ENCODE results near the gene STXBP3. TPM values are rescaled to one million over a fixed set of nuclear protein-coding genes. Genes with fewer than 3 reads are reported as not detected.
A peak's percentile ranks its signal among the peaks of the same experiment; 100 is the strongest.

STXBP3 gene
- total RNA-seq, 1 experiment from 2014 or later = 34.1 TPM

DNA sequence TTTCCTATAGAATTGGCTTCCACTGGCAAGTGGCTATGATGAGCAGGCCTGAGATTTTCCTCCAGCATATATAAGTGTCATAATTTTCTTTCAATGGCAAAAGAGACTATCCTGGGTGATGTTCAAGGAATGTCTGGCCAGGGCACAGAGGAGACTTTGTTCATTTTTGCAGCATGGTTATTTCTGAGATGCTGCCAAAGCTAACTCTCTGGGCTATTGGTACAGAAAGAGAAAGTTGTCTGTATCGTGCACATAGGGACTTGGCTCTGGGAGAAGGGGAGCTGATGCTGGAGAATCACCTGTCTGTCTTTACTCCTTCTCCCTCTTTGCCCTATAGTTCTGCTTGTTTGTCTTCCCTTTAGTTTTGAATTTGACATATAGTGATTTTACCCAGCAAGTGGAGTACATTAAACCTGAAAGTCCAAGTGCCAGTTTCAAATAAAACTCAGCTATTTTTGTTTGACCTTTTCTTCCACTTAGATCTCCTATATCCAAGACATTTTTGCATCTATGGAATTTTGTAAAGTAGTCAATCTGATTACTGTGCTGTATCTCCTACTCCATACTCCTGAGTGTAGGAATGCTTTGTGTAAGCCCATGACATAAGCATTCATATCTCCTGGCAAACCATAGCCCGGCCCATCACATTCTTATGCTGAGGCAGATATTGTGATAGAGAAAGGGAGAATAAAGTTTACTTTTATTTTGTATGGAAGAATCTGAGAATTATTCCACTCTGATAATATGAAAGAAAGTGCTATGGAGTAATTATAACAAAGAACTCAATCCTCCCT is 29.8 kb upstream of the STXBP3 start:
- Histone ChIP-seq H3K27ac (ENCODE audit: insufficient read length, low read depth, low read length) (no peak overlapping the region), H4K20me1 (ENCODE audit: control insufficient read depth, insufficient read depth, insufficient read length) (no peaks in the 10 kb centered on the region), H3K79me2 (ENCODE audit: insufficient read depth, low read length) (no peaks in the 10 kb centered on the region), H2BK12ac (ENCODE audit: insufficient read length, low read depth, low read length) (no peak overlapping the region), H2BK20ac (ENCODE audit: low read depth, low read length, poor library complexity, severe bottlenecking) (no peak overlapping the region), H3K4me2 (ENCODE audit: insufficient read depth, insufficient read length, low read length) (no peak overlapping the region), H4K8ac (replicated peaks; ENCODE audit: insufficient read length, low read depth, low read length) (no peak overlapping the region), H2BK5ac (ENCODE audit: insufficient read length, low read length) (no peak overlapping the region), H2AK5ac (ENCODE audit: insufficient read length, low read length) (no peak overlapping the region), H3K23me2 (ENCODE audit: insufficient read length, low read depth, low read length, poor library complexity, severe bottlenecking) (no peaks in the 10 kb centered on the region), H3K79me1 (ENCODE audit: insufficient read depth, low read depth, low read length, poor library complexity, severe bottlenecking) (no peaks in the 10 kb centered on the region), H4K5ac (ENCODE audit: insufficient read length, low read depth, low read length) (no peak overlapping the region), H3K9me3 (ENCODE audit: control insufficient read depth, low read depth, low read length) (no peaks in the 10 kb centered on the region), H3K56ac (ENCODE audit: insufficient read length, low read depth, low read length) (no peak overlapping the region), H3K23ac (ENCODE audit: insufficient read length, low read depth, low read length) (no peak overlapping the region), H2AFZ (ENCODE audit: low read length) (no peak overlapping the region), H2BK120ac (ENCODE audit: low read depth, low read length, poor library complexity, severe bottlenecking) (no peak overlapping the region), H3K4me1 (ENCODE audit: insufficient read depth, low read length) (peaks cover 2% of the 10 kb centered on the region; the same call in 1 of the 2 replicates), H3K4ac (ENCODE audit: low read depth, low read length) (no peak overlapping the region), H3K27me3 (ENCODE audit: insufficient read depth, low read length) (no peaks in the 10 kb centered on the region), H2BK15ac (ENCODE audit: low read depth, low read length) (no peak overlapping the region), H3T11ph (ENCODE audit: low read length) (no peak overlapping the region), H3K9ac (ENCODE audit: extremely low read depth, insufficient read length, low read length) (no peak overlapping the region), H3K14ac (ENCODE audit: insufficient read depth, low read length) (no peak overlapping the region), H4K91ac (ENCODE audit: insufficient read length, low read depth, low read length) (no peak overlapping the region), H3K18ac (ENCODE audit: insufficient read length, low read depth, low read length) (no peak overlapping the region)
- no peak for DNase-seq
- TF ChIP-seq, protein P1, sequence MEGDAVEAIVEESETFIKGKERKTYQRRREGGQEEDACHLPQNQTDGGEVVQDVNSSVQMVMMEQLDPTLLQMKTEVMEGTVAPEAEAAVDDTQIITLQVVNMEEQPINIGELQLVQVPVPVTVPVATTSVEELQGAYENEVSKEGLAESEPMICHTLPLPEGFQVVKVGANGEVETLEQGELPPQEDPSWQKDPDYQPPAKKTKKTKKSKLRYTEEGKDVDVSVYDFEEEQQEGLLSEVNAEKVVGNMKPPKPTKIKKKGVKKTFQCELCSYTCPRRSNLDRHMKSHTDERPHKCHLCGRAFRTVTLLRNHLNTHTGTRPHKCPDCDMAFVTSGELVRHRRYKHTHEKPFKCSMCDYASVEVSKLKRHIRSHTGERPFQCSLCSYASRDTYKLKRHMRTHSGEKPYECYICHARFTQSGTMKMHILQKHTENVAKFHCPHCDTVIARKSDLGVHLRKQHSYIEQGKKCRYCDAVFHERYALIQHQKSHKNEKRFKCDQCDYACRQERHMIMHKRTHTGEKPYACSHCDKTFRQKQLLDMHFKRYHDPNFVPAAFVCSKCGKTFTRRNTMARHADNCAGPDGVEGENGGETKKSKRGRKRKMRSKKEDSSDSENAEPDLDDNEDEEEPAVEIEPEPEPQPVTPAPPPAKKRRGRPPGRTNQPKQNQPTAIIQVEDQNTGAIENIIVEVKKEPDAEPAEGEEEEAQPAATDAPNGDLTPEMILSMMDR (conservative IDR thresholded peaks at IDR 0.05) = no peak
- H3K4me1 Mint-ChIP-seq = peaks cover 36 to 58% of the 10 kb centered on the region in 2 experiments
- WGBS (ENCODE audit: extremely low coverage, insufficient read length, low lambda C conversion rate) = no CpG with 5 or more reads among the region's 2 CpGs
- H3K36me3 Mint-ChIP-seq (ENCODE audit: insufficient read depth in 1 of 3, low read depth in 3 of 3) = no peaks in the 10 kb centered on the region; a peak in 2 of 7 replicates
- no peak overlapping the region for H3K4me3 Mint-ChIP-seq
- H3K27ac Mint-ChIP-seq = 0 out of 7 replicates have a peak overlapping the region, but pooled peaks of 1 of the 3 experiments have one; percentile 41
- no peaks in the 10 kb centered on the region for H3K9me3 Mint-ChIP-seq
- no peaks in the 10 kb centered on the region for H3K27me3 Mint-ChIP-seq (ENCODE audit: low read depth)
